HPDE6-E6E7 (cell line): ENCODE results near the gene FAM83G.
"Not testable (repeated sequence)": the region's sequence is repeated elsewhere in the genome, so short reads cannot be mapped to it uniquely, and the experiment has no call there.

Source experiments
- DNase-seq: peaks from one replicate; pipeline ENCODE4 v3.0.0; 2011; ENCODE audit warnings: missing footprints; ENCODE audit errors: extremely low spot score

Gene FAM83G

DNA sequence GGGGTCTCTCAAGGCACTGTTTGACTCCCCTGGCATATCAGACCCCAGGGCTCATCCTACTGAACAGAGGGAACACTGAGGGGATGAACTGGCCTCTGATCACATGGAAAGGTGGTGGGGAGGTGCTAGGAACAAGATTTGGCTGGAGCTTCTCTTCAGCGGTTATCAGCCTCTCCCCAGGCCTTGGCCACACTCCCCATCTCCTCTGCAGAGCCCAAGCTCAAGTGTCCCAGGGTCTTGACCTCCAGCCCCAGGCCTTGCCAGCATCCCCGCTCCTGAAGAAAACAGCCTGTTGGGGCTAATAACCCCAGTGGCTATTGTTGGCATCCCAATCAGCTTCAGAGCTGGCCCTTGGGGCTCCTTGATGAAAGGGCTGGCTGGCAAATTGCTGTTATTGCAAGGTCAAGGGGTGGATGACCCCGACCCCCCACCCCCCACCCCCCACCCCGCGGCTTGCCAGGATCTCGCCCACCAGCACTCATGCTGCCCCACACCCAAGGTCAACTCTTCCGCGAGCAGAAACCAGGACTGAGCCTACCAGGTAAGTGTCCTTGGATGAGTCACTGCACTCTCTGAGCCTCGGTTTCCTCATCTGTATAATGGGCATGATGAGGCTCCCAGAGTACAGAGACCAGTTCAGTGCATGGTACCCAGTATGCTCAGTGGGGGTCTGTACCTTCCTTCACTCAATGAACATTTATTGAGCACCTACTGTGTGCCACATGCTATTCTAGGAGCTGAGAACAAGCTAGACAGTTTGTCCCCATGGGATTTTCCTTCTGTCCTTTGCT, 18.8 kb upstream of the FAM83G start:
- DNase-seq = no peak

DNA sequence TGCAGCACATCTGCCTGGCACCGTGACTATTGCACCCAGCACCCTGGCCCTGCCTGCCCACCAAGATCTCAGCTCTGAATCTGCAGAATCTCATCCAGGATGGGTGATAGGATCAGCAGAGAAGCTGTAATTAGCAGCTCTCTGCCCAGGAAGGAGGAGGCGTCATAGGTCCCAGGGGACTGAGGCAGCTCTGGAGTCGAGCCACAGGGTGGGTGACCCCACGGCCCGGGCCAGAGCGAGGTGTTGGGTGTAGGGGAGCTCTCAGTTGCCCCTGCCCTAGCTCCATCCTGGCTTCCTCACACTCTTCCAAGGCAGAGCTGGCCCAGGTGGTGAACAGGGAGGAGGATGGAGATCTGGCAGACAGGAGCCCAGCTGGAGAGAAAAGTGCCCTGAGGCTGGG, 18.2 kb upstream of the FAM83G start:
- DNase-seq = no peak

DNA sequence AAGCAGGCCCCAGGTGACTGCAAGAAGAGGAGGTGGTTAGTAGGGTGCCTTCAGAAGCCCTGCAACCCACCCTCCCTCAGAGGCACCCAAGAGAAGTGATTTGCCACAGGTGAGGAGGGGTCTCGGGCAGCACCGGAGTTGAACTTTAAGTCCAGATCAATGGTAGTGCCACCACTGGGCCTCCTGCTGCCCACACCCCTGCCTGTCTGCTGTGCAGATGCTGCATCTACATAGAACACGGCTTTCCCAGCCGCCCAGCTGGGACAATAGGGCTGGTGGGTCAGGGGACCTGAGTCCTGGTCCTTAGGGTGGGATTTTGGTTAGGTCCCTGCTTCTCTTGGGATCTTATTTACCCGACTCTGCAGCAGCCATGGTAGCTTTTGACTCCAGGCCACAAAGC, 17.6 kb upstream of the FAM83G start:
- no peak for DNase-seq

DNA sequence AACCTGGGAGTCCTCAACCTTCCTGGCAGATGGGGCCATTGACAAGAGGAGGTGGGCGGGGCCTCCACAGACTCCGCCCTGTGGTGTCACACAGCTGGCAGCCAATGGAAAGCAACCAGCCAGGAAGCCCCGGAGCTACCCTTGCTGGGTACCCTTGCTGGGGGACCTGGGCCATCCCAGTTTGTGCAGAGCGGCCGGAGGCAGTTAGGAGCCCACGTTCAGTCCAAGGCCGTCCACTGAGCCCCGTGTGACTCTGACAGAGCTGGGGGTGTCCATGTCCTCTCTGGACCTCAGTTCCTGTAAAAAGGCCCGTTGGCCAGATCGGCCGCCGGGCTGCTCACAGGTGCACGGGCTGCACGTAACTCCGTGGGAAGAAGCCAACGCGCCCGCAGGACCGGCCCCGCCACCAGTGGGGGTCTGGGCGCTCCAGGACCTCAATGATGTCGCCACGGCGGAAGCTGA, 17.1 kb upstream of the FAM83G start:
- no peak for DNase-seq

DNA sequence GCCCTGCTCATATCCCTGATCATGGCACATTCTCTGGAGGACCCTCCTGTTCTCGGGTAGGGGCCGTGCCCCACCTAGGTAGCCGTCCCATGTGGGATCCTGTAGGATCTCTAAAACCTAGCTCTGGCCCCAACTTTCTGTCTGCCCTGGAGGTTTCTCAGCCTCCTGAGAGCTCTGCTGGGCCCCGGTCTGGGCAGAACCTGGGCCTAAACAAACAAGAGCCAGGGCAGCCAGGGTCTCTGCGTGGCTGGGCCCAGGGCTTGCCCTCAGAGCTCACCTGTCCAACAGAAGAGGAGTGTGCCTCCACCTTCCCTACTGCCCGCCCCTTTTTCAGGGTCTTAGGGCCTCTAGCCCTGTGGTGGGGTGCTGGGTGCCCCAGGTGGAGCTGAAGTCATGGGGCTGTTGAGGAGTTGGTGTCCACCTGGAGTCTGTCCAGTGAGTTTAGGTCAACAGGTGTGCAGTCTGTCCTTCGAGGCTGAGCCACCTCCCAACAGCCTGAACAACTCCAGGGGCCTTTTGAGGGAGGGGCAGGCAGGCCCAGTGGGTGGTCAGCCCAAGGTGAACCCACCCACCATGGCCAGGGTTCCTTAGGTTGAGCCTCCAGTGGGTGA, 16.6 kb upstream of the FAM83G start:
- not testable (repeated sequence) for DNase-seq

DNA sequence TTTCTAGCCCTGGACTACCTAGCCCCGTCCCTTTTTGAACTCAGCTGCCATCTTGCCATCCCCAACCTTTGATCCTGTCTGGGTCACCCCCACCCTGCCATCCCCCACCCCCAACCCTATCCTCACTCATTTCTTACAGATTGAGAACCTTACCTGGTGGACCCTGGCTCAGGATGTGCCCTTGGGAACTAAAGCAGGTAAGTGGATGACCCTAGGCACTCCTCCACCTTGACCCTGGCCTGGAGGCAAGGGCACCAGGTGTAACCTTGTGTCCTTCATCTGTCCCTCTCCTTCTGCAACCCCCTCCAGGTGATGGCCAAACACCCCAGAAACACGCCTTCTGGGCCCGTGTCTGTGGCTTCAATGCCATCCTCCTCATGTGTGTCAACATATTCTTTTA, 15.5 kb upstream of the FAM83G start:
- no peak for DNase-seq

DNA sequence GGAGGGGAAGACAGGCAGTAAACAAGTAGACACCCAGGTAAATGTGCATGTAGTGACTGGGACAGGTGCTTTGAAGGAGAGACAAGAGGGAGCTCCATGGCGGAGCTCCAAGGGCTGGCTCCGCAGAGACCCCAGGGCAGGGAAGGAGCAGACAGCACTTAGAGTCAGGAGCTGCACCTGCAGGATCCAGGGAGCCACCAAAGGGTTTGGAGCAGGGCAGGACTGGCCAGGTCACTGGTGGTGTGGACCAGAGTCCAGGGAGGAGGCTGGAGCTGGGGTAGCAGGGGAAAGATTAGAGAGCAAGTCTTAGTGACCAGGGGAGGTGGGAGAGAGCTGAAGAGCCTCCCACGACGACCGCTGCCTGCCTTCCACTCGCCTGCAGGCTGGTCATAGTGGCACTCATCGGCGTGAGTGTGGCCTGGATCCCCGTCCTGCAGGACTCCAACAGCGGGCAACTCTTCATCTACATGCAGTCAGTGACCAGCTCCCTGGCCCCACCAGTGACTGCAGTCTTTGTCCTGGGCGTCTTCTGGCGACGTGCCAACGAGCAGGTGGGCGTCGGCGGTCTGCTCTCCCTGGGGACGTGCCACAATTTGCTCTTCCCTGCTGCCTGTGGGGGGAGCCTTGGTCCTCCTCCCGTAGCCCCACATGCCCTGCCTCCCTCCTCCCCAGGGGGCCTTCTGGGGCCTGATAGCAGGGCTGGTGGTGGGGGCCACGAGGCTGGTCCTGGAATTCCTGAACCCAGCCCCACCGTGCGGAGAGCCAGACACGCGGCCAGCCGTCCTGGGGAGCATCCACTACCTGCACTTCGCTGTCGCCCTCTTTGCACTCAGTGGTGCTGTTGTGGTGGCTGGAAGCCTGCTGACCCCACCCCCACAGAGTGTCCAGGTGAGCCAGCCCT, 14.7 kb upstream of the FAM83G start:
- DNase-seq = no peak

DNA sequence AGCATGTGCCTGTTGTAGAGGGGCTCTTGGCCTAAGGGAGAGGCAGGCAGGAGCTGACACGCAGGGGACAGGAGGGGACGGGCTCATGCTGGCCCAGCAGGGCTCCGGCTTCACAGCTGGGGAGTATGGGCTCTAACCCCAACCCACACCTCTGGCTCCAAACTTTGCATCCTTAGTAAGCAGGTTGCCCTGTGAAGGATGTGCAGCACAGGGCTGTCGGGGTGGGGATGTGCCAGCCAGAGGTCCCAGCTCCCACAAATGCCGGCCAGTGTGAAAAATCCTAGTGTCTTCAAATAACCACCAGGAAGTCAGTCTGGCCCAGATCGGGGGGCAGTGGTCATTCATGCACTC, 14.0 kb upstream of the FAM83G start:
- DNase-seq = no peak

DNA sequence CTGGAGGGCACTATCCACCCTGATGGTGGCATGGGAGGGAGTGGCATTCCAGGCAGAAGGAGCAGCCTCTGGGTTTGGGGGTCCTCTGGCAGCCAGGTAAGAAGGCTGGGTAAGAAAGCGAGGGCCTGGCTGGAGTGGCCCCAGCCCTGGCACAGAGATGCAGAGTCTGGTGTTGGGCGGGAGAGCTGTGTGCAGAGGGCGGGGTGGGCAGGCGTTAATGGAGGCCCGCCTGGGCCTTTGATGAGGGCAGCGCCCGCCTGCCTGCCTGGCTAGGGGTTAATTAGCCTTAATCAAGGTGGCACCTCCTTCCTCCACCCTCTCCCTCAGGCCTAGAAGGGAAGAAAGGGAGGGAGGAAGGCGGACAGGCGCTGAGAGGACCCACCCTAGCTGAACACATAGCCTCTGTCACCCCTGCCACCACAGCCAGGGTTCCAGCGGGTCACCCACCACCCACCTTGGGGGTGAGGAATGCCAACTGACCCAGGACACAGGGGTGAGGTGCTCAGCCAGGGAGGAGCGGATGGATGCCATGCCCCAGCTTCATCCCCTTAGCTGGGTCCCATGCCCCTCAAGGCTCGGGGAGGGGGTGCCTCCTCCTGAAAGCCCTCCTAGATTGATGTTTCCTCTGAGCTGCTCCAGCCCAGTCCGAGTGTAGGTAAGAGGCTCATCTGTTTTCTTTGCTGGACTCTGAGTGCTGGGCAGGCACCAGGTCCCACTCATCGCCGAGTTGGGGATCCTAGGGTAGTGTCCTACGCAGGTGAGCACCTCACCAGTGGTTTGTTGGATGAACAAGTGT, 13.4 kb upstream of the FAM83G start:
- DNase-seq = no peak

DNA sequence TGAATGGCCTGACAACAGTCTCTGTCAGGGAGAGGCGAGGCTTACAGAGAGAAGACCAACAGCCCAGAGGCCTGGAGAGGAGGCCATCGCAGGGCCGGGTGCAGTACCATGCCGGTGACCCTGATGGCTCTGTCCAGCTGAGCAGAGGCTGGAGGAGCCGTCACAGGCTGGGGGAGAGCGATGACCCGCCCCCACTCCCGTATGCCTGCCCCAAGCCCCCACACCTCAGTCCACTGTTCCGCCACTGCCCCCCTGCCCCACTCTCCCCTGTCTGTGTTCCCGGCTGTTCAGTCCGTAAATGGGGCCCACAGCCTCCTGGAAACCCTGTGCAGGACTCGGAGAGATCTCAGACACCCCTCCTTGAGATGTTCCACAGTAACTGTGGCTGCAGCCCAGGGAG, 12.8 kb upstream of the FAM83G start:
- DNase-seq = no peak

DNA sequence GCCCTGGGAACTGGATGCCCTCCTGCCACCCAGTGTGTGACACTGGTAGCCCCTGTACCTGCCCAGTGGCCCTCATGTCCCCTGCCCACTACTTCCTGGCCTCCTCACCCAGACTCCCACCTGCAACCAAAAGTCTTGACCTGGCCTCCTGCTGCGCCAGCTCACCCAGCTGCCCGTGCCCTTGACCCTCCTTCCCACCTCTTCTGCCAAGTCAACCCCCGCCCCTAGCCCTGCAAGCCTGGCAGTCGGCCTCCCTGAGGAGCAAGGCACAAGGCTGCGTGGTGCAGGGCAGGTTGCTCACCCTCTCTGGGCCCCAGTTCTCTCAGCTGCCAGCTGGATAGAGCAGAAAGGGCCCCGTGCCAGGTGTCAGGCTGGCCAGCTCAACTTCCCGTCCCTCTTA, 12.3 kb upstream of the FAM83G start:
- no peak for DNase-seq

DNA sequence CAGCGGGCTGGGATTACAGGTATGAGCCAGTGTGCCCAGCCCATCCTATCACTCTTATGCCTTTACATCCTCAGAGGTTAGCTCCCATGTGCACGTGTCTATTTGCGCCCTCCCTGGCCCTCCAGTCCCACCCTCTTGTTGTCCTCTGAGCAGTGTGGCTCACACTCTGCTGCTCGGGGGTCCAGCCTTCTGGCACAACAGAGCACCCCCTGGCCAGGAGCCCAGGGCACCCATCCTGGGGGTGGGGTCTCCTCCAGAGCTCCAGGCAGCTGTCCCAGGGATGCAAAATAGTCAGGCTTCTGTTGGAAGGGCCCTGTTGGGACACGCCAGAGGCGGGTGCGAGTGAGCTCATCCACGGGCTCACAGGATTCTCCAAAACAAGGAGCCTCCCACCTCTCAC, 11.7 kb upstream of the FAM83G start:
- no peak for DNase-seq

DNA sequence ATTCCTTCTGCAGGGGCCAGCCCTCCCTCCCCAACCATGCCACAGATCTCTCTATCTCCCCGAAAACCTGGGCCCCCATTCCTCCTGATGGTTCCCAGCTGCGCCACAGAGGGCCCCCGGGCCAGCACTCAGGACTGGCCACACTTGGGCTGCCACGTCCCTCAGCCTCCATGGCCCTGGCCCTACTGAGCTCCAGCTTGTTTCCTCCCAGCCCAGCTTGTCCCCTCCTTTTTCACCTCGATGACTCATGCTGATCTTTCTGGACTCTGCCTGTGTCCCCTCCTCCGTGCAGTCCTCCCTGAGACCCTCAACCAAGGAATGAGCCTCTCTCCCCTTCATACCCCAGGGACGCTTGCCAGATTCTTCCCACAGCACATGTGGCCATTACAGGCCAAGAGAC, 10.9 kb upstream of the FAM83G start:
- no peak for DNase-seq

DNA sequence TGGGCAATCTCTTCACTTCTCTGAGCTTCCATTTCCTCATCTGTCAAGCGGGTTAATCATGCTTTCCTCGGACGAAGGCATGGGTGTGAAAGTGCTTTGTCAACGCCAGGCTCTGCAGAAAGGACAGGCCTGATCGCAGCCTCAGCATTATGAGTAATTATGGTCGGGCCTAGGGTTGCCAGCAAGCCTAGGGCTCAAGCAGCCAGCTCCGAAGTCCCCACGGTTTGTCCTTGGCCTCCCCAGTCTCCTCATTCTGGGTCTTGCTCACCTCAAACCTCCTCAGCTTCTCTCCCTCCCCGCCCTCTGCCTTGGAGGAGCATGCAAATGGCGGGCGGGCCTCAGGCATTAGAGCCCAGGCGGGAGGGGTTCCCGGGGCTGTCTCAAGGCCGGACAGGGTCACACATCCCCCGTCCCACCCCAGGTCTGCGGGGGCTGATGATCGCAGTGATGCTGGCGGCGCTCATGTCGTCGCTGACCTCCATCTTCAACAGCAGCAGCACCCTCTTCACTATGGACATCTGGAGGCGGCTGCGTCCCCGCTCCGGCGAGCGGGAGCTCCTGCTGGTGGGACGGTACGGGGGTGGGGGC, 10.2 kb upstream of the FAM83G start:
- no peak for DNase-seq

DNA sequence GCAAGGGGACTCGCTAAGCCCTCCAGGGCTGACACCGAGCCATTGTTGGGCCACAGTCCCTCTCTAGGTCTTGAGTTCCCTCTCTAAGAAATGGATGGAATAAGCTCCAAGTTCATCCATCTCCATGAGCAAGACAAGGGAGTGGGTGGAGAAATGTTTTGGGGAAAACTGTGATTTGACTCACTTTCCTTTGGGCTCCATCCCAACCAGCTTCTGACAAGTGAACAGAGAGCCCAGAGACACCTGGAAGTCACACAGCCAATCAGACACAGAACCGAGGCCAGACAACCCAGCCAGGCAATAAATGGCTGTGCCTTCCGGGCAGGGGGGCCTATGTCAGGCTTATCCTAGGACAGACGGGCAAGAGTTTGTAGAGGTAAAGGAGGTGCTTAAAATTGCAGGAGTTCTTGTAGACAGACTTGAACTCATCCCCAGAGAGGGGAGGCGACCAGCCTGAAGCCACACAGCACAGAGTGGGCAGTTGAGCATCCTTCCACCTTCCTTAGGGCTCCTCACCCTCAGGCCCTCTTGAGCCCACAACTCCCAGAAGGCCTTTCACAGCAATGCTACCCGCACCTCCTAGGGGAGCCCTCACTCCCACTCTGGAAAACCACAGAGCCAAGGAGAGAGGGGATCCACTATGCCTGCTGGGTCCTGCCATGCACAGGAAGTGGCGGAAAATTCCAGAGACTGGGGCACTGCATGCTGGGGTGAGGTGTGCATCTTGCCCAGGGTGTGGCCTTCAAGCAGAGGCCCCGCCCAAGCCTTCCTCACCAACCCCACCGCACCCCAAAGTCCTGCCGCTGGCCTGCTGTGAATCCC, 9.5 kb upstream of the FAM83G start:
- no peak for DNase-seq

DNA sequence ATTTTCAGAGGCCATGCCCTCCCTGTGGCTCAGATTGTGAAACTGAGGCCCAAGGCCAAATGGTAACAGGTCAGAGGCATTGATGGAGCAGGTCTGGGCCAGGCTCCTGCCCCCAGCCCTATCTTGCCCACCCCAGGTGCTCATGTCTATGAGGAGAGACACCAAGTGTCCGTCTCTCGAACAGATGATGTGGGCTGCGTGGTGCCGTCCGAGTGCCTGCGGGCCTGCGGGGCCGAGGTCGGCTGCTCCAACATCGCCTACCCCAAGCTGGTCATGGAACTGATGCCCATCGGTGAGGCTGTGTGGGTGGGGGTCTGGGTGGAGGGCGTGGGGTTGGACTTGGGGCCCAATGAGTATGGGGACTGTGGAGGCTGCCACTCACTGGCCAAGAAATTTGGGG, 8.7 kb upstream of the FAM83G start:
- no peak for DNase-seq

DNA sequence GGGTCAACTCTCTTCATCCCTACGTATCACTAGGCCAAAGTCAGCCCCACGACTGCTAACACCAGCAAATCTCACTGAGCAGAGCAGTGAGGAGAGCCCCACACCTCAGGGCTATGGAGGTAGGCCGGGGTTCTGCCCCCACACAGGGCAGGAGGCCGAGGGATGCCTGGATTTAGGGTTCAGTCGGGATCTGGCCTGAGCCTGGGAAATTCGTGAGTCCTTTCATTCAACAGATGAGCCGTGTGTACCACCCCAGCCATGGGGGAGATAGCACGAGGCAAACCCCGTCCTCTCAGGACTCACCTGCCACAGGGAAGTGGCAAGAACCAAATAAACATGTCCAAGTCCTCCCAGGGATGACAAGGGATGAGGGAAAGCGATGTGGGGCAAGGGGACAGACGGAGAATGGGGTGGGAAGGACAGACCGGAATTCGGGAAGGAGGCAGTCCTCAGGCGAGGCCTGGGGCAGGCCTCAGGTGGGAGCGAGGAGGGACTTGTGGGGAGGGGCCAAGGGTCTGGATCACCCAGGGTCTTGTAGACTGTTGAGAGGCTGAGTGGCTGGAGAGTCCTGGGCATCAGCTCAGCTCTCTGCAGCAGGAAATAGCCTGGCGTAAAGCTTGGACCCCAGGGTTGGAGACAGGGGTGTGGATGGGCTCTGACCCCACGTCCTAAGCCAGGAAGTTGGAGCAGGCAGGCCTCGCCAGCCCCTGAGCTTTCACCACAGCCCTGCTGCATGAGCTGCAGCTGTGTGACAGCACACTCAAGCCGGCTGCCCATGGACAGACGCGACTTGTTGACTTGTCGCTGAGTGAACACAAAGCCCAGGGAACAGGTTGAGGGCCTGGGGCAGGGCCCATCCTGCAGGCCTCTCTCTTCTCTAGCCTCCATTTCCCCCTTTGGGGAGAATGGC, 7.9 kb upstream of the FAM83G start:
- DNase-seq = no peak

DNA sequence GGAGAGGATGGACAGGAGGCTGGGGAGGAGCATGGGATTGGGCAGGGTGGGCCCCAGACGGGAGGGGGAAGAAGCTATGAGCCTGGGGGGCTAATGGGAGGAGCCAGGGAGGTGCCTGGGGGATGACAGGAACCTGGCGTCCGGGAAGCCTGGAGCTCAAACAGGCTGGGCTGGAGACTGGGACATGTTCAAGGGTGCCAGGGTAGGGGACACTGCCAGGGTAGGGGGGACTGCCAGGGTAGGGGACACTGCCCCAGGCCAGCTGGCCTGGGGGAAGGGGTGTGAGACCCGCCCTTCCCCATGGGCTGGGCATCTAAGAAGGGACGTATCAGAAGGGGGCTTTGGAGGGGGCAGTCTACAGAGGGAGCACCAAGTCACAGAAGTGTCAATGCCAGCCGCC, 7.0 kb upstream of the FAM83G start:
- DNase-seq = no peak

DNA sequence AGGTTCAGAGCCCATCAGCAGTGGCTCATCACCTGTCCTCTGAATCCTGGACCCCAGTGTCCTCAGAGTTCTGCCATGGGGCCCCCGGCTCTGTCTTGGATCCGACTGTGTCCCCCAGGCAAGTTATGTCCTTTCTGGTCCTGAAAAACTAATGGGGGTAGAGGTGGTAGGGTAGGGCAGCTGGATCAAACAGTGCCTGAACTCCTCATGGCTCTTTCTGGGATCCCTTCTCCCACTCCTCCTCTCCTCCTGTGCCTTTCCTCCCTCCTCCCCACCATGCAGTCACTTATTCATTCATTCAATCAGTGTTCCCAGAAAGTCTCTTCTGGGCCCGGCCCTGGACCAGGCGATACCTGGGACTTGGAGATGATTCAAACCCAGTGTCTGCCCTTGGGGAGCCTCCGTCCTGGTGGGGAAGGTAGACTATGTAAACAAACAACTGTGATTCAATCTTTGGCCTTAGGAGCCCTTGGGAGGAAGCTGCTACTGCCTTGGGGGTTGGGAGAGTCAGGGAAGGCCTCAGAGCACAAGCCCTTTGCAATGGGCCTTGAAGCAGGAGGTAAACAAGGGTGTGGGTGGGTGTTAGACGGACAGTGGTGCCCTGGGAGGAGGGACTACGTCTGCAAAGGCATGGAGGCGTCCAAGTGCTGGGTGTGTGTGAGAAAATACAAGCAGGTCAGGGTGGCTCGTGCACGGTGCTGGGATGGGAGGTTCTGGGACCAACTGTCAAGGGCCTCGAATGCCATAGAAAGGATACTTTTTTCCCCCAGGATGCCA, 6.4 kb upstream of the FAM83G start:
- DNase-seq = no peak
